ENCODE data around the gene ZNF75A.

ZNF75A gene

DNA sequence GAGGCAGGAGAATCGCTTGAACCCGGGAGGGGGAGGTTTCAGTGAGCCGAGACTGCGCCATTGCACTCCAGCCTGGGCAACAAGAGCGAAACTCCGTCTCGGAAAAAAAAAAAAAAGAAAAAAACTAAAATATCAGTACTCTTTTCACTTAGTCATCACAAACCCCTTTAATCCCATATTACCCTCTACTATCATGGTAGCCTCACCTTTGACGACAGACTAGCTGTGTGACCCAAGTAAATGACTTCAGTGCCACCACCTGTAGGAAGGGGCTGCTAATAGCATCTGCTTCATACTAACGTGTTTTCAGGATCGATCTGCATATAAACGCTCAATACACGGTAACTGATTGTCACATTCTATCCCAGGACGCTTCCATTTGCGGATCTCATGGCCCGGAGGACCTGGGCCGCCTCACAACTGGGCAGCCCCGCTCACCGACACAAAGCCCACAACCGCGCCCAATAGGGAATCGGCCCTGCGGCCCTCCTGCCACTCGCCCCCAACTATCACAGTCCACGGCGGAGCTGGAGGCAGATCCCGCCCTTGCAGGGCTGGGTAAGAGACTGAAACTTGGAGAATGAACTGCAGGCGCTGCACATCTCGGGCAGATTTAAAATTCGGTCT lies 23.1 kb upstream of the ZNF75A start (continued):
- TF ChIP-seq, protein P1, sequence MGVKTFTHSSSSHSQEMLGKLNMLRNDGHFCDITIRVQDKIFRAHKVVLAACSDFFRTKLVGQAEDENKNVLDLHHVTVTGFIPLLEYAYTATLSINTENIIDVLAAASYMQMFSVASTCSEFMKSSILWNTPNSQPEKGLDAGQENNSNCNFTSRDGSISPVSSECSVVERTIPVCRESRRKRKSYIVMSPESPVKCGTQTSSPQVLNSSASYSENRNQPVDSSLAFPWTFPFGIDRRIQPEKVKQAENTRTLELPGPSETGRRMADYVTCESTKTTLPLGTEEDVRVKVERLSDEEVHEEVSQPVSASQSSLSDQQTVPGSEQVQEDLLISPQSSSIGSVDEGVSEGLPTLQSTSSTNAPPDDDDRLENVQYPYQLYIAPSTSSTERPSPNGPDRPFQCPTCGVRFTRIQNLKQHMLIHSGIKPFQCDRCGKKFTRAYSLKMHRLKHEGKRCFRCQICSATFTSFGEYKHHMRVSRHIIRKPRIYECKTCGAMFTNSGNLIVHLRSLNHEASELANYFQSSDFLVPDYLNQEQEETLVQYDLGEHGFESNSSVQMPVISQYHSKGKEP (tag by site-specific recombination; IDR thresholded peaks at IDR 0.05) = no peak
- TF ChIP-seq, protein P2, sequence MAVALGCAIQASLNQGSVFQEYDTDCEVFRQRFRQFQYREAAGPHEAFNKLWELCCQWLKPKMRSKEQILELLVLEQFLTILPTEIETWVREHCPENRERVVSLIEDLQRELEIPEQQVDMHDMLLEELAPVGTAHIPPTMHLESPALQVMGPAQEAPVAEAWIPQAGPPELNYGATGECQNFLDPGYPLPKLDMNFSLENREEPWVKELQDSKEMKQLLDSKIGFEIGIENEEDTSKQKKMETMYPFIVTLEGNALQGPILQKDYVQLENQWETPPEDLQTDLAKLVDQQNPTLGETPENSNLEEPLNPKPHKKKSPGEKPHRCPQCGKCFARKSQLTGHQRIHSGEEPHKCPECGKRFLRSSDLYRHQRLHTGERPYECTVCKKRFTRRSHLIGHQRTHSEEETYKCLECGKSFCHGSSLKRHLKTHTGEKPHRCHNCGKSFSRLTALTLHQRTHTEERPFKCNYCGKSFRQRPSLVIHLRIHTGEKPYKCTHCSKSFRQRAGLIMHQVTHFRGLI (tag by site-specific recombination; IDR thresholded peaks at IDR 0.05) = no peak; the same call in 1 of the 2 replicates
- TF ChIP-seq ZNF140 (tag by site-specific recombination; IDR thresholded peaks at IDR 0.05) (no peak), ZFP37 (tag by site-specific recombination; IDR thresholded peaks at IDR 0.05) (peak; percentile 19; the same call in 1 of the 2 replicates), ZNF274 (IDR thresholded peaks at IDR 0.05; ENCODE audit: low read length) (no peak), ZNF274 (tag by site-specific recombination; IDR thresholded peaks at IDR 0.05; ENCODE audit: borderline replicate concordance) (no peak), BCL11A (tag by site-specific recombination; IDR thresholded peaks at IDR 0.05; ENCODE audit: low read depth) (no peak), ZNF138 (tag by site-specific recombination; IDR thresholded peaks at IDR 0.05; ENCODE audit: borderline replicate concordance) (no peak), GLIS1 (tag by site-specific recombination; IDR thresholded peaks at IDR 0.05) (no peak), ZBTB21 (tag by site-specific recombination; IDR thresholded peaks at IDR 0.05) (peak; percentile 29; the same call in 1 of the 2 replicates), ZBTB7A (tag by site-specific recombination; IDR thresholded peaks at IDR 0.05; ENCODE audit: low read depth) (no peak), PRDM1 (tag by site-specific recombination; IDR thresholded peaks at IDR 0.05) (no peak), ZNF175 (tag by site-specific recombination; IDR thresholded peaks at IDR 0.05) (no peak), EGR2 (tag by site-specific recombination; IDR thresholded peaks at IDR 0.05; ENCODE audit: low read depth) (peak; percentile 26; the same call in 1 of the 2 replicates), ZFP69B (tag by site-specific recombination; IDR thresholded peaks at IDR 0.05) (no peak), ZNF266 (tag by site-specific recombination; IDR thresholded peaks at IDR 0.05; ENCODE audit: low read depth) (no peak)
- TF ChIP-seq, protein P3, sequence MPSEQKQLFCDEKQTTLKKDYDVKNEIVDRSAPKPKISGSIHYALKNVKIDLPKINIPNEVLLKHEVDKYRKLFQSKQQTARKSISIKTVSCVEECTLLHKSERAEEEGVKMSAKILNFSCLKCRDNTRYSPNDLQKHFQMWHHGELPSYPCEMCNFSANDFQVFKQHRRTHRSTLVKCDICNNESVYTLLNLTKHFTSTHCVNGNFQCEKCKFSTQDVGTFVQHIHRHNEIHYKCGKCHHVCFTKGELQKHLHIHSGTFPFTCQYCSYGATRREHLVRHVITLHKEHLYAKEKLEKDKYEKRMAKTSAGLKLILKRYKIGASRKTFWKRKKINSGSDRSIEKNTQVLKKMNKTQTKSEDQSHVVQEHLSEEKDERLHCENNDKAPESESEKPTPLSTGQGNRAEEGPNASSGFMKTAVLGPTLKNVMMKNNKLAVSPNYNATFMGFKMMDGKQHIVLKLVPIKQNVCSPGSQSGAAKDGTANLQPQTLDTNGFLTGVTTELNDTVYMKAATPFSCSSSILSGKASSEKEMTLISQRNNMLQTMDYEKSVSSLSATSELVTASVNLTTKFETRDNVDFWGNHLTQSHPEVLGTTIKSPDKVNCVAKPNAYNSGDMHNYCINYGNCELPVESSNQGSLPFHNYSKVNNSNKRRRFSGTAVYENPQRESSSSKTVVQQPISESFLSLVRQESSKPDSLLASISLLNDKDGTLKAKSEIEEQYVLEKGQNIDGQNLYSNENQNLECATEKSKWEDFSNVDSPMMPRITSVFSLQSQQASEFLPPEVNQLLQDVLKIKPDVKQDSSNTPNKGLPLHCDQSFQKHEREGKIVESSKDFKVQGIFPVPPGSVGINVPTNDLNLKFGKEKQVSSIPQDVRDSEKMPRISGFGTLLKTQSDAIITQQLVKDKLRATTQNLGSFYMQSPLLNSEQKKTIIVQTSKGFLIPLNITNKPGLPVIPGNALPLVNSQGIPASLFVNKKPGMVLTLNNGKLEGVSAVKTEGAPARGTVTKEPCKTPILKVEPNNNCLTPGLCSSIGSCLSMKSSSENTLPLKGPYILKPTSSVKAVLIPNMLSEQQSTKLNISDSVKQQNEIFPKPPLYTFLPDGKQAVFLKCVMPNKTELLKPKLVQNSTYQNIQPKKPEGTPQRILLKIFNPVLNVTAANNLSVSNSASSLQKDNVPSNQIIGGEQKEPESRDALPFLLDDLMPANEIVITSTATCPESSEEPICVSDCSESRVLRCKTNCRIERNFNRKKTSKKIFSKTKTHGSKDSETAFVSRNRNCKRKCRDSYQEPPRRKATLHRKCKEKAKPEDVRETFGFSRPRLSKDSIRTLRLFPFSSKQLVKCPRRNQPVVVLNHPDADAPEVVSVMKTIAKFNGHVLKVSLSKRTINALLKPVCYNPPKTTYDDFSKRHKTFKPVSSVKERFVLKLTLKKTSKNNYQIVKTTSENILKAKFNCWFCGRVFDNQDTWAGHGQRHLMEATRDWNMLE (tag by site-specific recombination; conservative IDR thresholded peaks at IDR 0.05; ENCODE audit: low read depth) = no peak
- TF ChIP-seq, protein P4, sequence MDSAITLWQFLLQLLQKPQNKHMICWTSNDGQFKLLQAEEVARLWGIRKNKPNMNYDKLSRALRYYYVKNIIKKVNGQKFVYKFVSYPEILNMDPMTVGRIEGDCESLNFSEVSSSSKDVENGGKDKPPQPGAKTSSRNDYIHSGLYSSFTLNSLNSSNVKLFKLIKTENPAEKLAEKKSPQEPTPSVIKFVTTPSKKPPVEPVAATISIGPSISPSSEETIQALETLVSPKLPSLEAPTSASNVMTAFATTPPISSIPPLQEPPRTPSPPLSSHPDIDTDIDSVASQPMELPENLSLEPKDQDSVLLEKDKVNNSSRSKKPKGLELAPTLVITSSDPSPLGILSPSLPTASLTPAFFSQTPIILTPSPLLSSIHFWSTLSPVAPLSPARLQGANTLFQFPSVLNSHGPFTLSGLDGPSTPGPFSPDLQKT (IDR thresholded peaks at IDR 0.05; ENCODE audit: borderline replicate concordance, low read depth, low read length) = no peak
- TF ChIP-seq, protein P5, sequence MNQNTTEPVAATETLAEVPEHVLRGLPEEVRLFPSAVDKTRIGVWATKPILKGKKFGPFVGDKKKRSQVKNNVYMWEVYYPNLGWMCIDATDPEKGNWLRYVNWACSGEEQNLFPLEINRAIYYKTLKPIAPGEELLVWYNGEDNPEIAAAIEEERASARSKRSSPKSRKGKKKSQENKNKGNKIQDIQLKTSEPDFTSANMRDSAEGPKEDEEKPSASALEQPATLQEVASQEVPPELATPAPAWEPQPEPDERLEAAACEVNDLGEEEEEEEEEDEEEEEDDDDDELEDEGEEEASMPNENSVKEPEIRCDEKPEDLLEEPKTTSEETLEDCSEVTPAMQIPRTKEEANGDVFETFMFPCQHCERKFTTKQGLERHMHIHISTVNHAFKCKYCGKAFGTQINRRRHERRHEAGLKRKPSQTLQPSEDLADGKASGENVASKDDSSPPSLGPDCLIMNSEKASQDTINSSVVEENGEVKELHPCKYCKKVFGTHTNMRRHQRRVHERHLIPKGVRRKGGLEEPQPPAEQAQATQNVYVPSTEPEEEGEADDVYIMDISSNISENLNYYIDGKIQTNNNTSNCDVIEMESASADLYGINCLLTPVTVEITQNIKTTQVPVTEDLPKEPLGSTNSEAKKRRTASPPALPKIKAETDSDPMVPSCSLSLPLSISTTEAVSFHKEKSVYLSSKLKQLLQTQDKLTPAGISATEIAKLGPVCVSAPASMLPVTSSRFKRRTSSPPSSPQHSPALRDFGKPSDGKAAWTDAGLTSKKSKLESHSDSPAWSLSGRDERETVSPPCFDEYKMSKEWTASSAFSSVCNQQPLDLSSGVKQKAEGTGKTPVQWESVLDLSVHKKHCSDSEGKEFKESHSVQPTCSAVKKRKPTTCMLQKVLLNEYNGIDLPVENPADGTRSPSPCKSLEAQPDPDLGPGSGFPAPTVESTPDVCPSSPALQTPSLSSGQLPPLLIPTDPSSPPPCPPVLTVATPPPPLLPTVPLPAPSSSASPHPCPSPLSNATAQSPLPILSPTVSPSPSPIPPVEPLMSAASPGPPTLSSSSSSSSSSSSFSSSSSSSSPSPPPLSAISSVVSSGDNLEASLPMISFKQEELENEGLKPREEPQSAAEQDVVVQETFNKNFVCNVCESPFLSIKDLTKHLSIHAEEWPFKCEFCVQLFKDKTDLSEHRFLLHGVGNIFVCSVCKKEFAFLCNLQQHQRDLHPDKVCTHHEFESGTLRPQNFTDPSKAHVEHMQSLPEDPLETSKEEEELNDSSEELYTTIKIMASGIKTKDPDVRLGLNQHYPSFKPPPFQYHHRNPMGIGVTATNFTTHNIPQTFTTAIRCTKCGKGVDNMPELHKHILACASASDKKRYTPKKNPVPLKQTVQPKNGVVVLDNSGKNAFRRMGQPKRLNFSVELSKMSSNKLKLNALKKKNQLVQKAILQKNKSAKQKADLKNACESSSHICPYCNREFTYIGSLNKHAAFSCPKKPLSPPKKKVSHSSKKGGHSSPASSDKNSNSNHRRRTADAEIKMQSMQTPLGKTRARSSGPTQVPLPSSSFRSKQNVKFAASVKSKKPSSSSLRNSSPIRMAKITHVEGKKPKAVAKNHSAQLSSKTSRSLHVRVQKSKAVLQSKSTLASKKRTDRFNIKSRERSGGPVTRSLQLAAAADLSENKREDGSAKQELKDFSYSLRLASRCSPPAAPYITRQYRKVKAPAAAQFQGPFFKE (tag by site-specific recombination; IDR thresholded peaks at IDR 0.05; ENCODE audit: borderline replicate concordance) = no peak
- TF ChIP-seq, protein P6, sequence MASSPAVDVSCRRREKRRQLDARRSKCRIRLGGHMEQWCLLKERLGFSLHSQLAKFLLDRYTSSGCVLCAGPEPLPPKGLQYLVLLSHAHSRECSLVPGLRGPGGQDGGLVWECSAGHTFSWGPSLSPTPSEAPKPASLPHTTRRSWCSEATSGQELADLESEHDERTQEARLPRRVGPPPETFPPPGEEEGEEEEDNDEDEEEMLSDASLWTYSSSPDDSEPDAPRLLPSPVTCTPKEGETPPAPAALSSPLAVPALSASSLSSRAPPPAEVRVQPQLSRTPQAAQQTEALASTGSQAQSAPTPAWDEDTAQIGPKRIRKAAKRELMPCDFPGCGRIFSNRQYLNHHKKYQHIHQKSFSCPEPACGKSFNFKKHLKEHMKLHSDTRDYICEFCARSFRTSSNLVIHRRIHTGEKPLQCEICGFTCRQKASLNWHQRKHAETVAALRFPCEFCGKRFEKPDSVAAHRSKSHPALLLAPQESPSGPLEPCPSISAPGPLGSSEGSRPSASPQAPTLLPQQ (tag by site-specific recombination; IDR thresholded peaks at IDR 0.05) = no peak

Measured in HEK293 (cell line).